HG03095 (cell line): ENCODE measurements around the gene ZMYND11.

Experiments used
- ATAC-seq: cut with Tn5 transposase; IDR thresholded peaks from one replicate; pipeline ENCODE4 v1.9.1; 2021; ENCODE audit warnings: moderate library complexity; ENCODE audit not compliant: unreplicated experiment

The ZMYND11 gene

DNA sequence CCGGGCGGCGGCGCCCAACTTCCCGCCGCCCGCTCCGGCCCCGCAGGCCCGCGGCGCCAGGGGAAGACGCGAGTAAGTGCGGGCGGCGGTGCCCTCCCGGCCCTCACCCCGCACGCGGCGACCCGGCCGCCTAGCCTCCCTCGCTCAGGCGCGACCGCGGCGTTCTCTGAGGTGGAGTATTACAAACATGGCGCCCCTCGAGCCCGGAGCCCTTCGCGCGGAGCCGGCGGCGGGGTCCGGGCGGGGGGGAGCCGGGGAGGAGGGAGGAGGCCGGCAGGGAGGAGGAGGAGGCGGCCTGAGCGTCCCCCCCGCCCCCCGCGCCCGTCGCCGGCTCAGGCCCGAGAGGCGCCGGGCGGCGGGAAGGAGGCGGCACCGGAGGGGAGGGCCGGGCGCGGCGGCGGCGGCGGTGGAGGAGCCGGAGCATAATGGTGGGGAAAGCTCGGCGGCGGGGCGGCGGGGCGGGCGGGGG, at the start of gene ZMYND11:
TSS of gene ZMYND11 (plus strand) at position 324 of the 469 bp plus-strand sequence. CDS start 44,558 bp downstream, outside the sequence.
- peak; percentile 41 for ATAC-seq

DNA sequence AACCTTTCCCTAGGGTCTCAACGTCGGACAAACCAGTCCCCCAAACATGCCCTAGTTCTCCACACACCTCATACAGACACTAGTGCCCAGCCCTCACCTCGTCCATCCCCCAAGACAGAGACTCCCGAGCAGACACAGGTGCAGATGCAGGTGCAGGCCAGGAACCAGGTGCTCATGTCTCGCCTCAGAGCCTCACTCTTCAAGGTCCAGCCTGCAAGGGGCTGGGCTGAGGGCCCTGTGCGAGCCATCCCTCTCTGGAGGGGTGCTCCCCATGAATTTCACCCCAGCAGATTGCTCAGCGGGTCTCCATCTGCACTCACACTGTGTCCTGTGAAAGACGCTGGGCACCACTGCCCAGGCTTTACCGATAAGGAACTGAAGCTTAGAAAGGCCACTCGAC, 49.2 kb upstream of the ZMYND11 start:
- ATAC-seq = no peak

DNA sequence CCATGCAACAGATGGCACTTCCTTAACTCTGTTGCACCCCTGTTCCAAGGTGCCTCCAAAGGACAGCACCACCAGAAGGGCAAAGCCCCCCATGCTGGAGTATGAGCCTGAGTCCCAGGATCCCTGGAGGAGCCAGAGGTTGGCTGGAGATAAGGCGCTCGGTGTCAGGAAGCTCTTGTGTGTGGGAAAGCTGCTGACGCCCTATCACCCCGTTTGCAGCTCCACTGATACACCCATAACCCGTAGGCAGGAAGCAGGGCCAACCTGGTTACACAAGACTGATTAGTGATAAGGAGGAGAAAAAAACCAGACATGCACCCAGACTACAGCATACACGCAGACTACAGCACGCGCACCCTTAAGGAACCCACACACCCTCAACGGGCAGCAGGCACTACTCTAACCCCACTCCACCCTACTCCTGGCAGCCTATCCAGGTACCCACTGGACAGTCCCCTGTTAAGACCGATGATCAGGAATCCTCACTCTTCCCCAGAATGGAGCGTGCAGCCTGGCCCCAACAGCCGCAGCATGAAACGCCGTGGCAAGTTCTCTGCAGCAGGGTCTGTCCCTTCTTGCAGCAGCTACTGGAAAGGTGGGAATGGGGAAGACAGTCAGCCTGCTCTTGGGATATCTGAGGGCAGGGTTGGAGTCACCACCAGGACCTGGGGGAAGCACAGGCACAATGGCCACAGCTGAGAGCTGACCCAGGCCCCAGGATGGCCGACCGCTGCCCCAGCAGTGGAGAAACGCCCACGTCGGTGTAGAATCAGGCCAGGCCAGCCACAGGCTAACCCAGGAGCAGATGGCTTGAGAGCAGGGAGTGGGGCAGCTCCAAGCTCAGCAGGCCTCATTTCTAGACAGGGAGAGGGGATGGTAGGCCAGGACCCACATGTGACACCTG, 47.8 kb upstream of the ZMYND11 start:
- ATAC-seq = no peak

DNA sequence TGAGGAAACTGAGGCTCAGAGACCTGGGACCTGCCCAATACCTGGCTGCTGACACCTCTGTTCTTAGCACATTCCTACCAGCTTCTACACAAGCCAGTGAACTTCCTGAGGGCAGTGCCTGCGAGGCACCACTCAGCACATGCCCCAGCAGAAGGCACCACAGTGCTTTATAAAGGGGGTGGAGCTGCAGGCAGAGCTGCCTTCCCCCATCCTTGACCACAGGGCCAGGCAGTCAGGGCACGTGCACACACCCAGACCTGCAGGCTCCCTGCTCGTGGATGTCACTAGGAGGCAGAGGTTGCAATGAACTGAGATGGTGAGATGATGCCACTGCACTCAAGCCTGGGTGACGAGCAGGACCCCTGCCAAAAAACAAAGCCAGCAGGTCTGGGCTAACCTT, 47.0 kb upstream of the ZMYND11 start:
- ATAC-seq = no peak

DNA sequence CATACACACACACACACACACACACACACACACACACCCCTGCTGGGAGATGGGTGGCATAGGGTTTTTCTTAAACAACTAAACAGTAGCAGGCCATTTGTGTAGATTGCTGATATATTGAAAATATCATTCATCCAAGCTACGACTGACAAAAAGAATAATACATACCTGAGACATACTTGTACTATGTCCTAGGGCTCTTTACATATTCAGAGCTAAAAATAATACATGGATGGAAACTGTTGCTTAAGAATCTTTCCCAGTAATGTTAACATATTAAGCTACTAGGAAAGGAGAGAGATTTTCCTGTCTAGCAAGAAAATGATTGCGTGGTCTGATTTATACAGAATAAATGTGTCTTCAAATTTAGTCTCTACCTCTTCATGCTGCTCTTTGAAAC, 46.0 kb upstream of the ZMYND11 start:
- no peak for ATAC-seq

DNA sequence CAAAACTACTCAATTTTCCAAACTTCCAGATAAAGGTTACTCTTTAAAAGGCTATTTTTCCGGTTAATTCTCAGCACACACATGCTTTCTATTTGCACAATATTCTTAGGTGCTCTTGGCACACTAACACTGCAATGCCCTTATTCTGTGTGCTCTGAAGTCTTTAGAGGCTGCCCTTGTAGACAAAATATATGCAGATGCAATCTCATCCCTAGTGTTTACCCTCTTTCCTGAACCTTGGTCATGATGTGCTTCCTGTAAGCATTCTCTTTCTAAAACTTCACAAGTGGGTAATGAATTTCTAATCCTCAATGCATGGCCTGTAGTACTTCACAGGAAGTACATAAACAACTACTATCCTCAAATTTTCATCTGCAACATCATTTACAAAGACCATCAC, 45.1 kb upstream of the ZMYND11 start:
- ATAC-seq = no peak

DNA sequence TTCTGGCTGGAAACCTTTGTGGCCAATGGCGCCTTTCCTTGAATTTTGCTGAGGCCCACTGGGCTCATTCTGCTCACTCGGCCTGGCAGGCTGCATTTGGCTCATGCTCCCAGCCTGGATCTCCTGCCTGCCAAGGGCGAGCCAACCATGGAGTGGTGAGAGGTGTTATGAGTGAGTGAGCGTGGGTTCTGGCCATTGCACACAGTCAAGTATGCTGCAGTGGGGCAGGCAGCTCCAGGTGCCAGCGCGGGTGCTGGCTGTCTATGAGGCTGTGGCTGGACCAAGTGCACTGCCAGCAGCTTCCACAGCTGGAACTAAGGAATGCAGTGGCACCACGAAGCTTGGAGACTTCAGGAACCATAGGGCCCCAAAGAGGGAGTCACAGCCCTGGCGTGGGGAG, 43.9 kb upstream of the ZMYND11 start:
- no peak for ATAC-seq

DNA sequence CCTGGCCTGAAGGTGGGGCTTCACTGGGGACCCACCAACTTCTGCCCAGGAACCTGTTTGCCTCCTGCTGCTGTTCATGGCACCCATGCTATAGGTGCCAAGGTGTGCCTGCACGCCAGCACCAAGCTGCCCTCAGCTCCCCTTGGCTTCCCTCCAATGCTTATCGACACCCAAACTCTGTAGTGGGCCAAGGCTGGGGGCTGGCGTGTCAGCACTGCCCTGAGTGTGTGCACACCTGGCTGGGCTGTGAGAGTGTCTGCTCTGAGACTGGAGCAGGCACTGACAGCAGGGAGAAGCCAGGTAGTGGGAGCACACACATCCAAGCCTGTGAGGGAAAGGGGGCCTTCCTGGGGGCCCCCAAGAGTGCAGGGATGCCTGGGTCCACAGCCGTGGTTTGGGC, 43.1 kb upstream of the ZMYND11 start:
- no peak for ATAC-seq

DNA sequence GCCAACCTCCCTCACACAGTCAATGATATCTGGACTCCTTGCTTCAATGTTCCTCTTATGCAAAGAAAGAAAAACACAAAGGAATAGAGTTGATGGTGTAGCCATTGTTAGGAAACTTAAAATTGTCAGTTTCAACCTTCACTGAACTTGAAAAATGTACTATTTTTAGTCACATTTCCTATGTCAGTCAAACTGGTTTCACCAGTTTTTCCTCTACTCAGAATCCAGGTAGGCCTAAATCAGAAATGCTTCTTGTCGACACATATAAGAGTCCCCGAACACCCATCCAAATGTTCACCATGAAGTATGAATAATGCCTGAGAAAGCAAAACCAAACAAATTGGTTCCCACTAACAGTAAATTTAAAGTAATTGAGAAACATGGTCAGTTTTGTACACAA, 42.4 kb upstream of the ZMYND11 start:
- no peak for ATAC-seq

DNA sequence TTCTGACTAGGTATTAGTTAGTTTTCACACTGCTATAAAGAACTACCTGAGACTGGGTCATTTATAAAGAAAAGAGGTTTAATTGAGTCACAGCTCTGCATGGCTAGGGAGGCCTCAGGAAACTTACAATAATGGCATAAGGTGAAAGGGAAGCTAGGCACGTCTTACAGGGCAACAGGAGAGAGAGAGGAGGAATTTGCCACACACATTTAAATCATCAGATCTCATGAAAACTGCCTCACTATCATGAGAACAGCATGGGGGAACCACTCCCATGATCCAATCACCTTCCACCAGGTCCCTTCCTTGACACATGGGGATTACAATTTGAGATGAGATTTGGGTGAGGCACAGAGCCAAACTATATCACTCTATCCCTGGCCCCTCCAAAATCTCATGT, 40.6 kb upstream of the ZMYND11 start:
- ATAC-seq = no peak

DNA sequence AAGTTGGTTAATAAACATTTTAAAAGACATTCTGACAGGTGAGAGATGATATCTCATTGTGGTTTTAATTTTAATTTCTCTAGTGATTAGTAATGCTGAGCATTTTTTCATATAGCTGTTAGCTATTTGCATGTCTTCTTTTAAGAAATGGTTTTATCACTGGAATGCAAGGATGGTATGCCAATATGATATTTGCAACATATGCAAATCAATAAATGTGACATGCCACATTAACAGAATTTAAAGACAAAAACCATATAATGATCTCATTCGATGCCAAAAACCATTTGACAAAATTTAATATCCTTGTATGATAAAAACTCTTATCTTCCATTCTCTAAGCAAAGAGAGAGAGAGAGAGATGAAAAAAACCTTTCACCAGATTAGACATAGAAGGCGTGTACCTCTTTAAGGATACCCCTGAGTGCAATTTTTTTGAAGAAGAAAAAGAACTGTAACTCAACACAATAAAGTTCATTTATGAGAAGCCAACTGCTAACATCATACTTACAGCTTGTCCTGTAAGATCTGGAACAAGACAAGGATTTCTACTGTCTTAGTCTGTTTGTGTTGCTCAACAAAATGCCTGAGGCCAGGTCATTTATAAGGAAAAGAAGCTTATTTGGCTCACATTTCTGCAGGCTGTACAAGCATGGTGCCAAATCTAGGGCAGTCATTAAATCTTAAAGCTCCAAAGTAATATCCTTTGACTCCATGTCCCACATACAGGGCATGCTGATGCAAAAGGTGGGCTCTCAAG, 39.7 kb upstream of the ZMYND11 start:
- no peak for ATAC-seq

DNA sequence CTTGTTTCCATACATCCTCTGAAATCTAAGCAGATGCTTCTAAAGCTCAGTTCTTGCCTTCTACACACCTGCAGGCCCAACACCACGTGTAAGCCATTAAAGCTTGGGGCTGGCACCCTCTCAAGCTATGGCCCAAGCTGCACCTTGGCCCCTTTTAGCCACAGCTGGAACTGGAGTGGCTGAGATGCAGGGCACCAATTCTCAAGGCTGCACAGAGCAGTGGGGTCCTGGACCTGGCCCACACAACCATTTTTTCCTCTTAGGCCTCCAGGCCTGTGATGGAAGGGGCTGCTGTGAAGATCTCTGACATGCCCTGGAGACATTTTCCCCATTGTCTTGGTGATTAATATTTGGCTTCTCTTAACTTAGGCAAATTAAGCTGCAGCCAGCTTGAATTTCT, 38.8 kb upstream of the ZMYND11 start:
- ATAC-seq = no peak

DNA sequence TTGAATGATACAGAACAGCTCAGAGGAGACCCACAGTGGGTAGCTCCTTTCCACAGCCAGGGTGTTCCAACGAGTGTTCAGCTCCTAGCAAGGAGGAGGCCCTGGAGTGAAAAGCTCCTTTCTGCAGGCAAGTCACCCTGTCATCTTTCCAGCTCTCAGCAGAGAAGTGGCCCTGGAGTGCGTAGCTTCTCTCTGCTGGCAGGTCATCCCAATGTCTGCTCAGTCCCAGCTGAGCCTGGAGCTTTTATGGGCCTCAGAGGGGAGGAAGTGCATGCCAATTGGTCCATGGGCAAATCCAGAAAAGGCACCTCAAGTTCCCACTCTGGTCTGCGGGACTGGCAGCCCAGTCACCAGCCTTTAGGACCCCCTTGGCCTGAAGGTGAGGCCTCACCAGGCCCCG, 30.8 kb upstream of the ZMYND11 start:
- ATAC-seq = no peak

DNA sequence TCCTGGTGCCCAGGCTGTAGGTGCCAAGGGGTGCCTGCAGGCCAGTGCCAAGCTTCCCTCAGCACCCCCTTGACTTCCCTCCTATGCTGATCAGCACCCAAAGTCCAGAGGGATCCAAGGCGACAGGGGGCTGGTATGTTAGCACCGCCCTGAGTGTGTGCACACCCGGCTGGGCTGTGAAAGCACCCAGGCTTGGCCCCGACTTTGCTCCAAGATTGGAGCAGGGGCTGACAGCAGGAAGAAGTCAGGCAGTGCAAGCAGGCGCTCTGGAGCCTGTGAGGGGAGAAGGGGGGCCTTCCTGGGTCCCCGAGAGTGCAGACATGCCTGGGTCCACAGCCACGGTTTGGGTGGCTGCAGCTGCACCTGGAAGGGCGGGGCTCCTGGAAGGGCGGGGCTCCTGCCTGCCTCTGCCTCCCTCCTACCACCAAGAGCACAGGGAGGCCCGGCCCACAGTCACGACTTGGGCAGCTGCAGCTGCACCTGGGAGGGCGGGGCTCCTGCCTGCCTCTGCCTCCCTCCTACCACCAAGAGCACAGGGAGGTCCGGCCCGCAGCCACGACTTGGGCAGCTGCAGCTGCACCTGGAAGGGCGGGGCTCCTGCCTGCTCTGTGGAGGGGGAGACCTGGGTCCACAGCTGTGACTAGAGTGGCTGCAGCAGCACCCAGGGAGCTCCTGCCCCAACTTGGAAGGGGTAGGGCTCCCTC, 30.2 kb upstream of the ZMYND11 start:
- no peak for ATAC-seq

DNA sequence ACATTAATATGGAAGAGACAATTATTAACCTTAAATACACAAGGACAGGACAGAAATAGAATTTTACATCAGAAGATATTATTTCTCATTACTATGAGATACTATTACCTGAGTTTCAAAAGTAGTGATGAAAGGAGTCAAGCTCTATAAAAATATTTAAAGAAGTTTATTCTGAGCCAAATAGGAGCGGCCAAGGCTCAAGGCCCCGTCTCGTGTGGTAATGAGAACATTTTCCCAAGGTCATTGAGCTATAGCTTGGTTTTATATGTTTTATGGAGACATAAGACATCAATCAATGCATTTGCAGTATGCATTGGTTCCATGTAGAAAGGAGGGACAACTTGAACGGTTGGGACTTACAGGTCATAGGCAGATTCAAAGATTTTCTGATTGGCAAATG, 29.4 kb upstream of the ZMYND11 start:
- ATAC-seq = no peak

DNA sequence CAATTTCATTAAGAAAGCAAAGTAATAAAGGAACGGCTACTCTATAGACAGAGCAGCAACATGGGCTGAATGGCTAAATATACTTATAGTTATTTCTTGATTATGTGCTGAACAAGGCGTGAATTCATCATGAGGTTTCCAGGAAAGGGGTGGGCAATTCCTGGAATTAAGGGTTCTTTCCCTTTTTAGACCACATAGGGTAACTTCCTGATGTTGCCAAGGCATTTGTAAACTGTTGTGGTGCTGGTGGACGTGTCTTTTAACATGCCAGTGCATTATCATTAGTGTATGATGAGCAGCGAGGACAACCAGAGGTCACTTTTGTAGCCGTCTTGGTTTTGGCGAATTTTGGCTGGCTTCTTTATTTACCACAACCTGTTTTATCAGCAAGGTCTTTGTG, 28.5 kb upstream of the ZMYND11 start:
- ATAC-seq = no peak

DNA sequence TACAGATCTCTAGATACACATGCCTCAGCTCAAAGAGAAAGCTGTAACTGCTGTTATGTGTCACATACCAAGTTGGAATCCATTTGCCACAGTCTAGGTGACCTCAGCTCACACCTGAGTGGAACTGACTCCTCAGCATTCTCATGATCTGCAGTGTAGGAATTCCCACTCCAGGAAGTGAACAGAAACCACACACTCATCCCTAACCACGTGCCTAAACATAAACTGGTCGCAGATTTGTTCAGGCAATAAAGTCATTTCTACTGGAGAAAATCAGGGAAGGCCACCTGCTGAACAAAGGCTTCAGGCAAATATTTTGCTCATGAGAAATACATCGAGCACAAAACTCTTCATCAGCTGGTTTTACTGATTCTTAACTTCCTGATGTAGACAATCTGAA, 23.0 kb upstream of the ZMYND11 start:
- no peak for ATAC-seq

DNA sequence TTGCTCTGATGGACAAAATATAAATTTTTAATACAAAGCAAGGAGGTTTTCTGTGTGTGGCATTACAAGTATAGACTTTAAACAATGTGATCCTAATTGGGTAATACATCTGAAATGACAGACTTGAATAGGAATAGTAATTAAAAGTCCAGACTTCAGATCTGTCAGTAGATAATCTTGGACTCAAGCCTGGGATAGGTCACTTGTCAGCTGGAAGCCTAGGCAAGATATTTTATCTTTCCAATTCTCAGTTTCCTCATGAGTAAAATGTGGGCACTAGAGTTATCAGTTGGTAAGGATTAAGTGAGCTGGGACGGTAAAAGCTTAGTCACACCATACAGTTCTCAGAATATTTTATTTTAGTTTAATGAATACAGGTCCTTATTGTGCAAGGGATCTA, 10.4 kb upstream of the ZMYND11 start:
- ATAC-seq = no peak

DNA sequence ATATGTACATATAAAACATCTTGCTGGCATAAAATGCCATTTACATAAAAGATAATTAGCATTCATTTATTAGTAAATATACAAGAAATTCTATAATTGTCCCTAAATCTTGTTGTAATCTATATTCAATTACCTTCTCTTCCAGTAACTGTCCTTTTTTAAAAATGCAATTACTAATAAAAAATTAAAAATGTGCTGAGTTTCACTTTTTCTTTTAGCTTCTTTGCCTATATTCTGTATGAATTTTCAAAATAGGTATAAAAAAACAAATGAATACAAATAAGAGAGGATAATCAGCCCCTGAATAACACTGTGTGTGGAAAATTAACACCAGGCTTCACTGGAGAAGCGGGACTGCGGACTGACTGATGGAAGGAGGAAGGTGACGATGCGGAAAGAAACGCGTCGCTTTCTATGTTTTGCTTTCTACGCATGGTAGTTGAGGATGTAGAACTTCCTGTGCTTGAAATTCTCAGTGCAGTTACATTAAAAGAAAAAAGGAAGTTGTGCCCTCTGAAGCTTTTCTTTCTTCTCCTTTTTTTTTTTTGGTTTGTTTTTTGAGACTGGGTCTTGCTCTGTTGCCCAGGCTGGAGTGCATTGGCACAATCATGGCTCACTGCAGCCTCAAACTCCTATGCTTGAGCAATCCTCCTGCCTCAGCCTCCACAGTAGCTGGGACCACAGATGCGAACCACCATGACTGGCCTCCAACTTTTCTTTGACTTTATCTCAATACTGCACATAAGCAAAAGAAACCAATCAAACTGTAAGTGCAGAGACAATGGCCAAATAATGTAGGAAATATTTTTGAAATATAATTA, 7.4 kb upstream of the ZMYND11 start:
- ATAC-seq = peak; percentile 77

DNA sequence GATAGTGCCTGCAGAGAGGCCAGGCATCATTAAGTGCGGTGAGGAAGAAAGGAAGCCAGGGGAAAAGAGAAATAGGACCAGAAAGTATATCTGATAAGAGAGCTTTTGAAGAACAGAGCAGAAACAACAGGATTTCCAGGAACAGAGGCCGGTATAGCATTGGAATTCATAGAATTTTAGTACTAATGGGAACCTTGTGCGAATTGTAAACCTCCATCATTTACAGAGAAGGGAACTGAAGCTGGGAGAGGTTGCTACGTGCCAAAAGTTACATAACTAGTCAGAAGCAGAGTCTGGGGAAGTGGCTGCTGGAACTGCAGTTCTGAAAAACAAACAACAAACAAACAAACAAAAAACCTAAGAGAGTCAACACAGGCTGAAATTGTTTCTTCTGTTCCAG, 5.4 kb upstream of the ZMYND11 start:
- no peak for ATAC-seq
